Measurements from ENCODE around the gene NUDT14. TPM values are rescaled to one million over a fixed set of nuclear protein-coding genes. Genes with fewer than 3 reads are reported as not detected.

Gene NUDT14
- total RNA-seq, 1 donor from 2014 or later = 18.2 TPM

DNA sequence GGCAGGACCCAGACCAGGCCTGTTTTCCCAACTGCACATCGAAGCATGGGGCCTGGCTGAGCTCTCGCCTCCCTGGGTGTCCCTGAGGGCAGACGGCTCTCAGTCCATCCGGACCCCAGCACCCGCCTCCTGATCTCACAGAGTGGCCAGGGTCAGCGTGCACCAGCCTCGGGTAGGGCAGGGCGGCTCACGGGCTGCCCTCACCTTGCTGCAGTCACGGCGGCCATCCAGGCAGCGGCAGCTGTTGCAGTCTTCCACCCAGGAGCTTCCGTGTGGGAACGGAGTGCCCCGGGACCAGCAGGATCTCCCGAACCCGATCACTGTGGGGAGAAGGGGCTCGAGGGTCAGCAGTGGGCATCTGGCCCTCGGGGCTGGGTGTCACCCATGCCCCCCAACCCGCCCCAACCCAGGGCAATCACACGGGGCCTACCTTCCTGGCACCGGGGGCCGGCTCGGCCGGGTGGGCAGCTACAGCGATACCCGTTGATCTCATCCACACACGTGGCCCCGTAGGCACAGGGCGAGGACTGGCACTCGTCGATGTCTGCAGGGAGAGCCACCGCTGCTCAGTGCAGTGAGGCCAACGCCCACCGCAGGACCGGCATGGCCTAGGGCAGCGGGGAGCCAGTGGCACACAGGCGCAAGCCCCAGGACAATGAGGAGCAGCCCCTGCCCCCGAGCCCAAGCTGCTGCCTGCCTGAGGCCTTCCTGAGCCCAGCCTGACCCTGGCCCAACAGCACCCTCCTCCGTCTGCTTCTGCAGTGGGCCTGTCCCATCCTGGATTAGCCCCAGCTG, 34.7 kb downstream of the NUDT14 start:
- no peak for DNase-seq

DNA sequence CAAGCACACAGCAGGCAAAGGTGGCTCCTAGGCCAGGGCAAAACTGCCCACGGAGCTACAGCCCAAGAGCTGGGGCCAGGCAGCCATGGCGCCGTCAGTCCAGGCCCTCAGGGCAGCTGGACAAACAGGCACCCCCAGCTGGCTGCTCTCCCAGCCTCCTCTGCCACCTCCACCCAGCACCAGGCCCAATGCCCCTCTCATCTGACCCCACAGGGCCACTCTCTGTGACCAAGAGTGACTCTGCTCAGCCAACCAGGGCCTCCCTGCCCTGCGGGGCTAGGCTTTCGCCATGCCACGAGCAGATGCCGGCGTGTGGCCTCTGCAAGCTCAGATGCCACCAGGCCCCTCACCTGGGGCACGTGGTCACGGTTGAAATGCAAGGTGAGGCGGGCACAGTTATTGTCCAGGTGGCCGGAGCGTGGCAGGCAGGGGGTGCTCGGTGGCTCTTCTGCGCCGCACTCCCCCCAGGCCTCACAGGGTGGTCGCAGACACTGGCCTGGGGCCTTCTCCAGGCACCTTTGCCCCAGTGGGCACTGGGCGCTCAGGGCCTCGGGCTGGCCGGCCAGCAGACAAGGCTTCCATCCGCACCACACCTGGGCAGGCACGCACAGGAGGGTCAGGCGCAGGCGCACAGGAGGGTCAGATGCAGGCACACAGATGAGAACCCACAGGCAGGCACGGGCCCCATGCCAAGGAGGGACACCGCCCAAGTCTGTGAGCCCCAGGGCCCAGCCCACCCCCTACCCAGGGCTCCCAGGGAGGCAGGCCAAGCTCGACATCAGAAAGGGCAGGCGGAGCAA, 35.5 kb downstream of the NUDT14 start:
- DNase-seq = no peak

DNA sequence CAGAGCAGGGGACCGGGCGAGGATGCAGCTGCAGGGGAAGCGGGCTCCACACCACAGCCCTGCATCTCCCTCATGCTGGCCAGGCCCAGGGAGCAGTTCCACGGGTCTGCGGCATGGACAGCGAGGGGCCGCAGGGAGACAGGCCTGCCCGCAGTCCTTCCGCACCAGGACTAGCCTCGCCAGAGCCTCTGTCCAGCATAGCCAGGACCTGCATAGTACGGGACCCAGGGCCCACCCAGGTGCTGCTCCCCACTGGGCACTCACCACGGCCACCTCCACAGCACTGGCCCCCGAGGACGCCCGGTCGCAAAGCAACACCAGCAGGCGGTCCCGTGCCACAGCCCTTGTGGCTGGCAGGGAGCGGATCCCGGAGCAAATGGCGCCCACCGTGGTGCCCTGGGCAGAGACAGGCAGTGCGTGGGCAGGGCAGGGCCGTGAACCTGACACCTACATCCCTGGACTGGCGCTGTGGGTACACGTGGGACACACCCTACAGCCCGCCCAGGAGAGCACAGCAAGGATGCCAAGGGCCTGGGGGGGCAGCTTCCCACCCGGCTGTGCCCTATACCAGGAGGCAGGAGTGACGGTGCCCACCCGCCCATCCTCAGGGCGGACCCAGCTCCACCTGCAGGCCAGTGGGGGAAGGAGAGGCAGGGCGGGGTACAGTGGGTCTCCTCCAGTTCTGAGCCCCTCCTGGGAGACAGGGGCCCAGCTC, 36.3 kb downstream of the NUDT14 start:
- DNase-seq = no peak

DNA sequence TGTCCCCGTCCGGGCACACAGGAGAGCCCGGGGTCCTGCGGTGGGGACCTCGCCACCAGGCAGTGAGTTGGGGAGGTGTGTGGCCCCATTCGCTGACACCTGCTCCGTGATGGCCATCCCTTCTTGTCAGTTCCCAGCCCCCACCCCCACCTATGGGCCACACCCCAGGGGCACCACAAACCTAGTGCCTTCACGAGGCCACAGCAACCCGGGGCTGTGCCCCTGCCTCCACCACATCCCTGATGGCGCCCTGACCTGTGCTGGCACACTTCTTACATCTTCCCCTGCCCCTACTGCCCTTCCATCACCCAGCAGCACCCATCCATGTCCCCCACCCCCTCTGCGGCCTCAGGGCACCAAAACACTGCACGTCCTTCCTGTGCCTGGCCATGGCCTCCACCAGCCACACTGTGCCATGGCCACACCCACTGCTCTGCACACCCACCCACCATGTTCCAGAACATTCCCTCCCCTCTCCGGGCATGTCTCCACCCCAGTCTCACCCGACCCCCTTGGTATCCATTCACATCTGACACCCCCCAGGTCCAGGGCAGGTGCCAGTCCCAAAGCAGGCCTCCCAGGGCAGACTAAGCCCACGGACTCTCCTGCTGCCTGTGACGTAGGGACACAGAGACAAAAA, 37.0 kb downstream of the NUDT14 start:
- DNase-seq = no peak

DNA sequence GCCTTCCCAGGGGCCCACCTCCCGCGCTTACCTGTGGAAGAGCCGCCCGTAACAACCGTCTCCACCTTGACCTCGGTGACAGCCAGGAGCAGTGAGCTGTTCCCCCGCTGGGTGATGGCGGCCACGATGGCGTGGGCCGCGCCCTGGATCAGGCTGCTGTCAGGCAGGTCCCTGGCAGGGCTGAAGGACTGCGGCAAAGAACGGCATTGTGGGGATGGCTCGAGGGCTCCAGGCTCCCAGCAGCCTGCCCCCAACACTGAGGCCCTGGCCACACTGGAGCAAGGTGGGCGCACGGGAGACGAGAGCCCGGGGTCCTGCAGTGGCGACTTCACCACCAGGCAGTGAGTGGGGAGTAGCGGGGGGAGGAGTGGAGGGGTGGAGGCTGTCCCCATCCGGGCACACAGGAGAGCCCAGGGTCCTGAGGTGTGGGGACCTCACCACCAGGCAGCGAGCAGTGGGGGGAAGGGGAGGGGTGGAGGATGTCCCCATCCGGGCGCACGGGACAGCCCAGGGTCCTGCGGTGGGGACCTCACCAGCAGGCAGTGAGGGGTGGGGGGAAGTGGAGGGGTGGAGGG, 37.6 kb downstream of the NUDT14 start:
- no peak for DNase-seq

DNA sequence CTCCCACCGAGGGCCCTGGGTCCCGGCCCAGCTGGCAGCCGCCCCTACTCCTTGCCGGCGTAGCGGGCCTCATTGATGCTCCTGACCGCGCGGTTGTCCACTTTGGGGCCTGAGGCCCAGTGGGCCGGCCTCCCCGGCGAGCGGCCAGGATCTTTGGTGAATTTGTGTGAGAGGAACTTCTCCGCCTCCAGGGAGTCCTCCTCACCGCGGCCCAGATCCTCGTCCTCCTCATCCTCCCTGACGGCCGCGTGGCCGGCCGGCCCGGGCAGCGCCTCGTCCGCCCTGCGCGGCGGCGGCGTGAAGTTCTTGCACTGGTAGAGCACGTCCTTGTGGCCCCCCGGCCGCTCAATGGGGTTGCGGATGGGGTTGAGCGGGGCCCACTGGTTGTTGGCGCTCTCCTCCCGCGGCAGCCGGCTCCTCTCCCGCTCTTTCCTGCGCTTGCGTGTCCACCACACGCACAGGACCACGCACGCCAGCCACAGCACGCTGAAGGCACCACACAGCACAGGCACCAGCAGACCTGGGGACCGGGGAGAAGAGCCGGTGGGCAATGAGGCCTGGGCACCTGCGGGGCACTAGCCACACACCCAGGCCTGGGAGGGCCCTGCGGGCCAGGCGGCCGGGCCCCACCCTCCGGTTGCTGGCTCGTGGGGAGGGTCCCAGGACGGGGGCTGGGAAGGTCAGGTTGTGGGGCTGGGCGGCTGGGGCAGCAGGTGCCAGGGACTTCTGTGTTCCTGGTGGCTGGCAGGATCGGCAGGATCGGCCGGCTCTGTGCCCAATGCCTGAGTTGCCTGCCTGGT, 38.3 kb downstream of the NUDT14 start:
- DNase-seq = no peak

DNA sequence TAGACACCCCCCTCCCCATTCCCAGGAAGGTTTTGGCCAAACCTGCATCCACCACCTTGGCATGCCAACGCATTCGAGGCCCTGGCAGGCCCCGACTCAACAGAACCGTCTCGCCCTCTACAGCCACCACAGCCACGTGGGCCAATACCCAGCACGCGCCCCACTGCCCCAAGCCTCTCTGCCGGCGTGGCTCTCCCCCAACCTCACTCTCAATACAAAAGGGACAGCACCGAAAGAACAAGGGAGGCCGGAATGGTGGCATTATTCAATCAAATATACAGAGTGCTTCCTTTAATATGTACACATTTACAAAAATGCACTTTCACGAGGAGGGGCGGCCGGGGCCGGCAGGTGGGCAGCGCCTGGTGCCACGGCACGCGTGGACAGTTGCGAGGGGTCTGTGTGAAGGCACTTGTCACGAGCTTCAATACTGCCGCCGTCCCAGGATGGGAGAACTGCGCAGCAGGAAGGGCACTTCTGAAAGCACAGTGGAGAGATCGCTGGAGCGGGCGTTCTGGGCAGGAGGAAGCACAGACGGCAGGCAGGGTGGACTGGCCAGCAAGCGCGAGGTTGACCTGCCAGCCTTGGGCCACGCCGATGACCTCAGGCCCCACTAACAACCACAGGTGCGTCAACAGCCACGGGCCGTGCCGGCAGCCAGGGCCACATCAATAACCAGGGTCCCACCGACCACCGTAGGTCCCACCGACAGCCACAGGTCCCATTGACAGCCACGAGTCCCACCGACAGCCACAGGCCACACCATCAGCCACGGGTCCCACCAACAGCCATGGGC, 39.4 kb downstream of the NUDT14 start:
- no peak for DNase-seq

DNA sequence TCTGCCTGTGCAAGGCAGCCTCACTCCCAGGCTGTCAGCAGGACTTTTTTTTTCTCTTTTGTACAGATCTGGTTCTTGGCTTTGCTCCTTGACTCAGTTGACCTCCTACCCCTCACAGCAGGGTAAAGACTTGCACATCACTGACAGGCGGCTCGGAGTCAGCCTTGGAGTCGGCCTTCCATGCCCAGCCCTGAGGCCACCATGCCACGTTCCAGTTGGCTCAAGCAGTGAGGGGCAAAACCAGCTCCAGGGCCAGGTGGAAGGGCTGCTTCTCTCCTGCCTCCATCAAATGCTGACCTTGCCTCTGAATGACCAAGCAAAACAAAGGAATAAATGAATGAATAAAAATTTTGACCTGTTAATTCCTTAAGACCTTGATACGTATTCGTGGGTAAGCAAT, 40.1 kb downstream of the NUDT14 start:
- DNase-seq = no peak

DNA sequence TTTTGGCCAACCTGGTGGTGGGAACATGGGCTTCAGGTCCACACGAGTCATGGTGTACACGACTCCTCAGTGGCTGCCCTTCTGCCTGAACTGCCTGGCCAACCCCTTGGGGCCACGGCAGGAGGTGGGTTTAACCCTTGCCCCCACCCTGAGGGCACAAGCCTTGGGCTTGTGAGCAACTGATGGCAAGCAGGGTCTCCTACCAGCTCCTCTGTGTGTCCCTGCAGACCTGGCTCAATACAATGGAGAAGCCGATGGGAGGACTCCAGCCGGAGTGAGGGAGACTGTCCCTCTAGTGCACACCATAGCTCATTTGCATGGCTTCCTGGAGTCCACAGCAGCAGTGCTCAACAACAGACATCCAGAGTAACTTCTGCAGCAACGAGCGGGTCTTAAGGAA, 40.5 kb downstream of the NUDT14 start:
- no peak for DNase-seq

DNA sequence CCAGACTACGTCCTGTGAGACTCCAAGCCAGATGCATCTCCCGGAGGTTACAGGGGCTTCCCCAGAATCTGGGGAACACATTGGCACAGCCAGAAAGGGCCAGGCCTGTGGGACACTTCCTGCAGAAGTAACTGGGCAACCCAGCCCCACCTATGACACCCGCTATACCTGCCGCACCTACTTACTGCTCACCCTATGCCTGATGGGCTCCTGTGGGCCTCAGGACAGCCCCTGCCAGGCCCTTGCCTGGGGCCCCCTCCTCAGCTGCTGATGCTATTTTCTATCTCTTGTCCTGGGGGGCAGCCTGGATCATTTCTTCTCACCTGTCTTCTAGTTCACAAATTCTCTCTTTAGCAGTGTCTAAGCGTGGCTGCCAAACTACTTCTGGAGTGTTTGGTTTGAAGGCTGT, 41.3 kb downstream of the NUDT14 start:
- no peak for DNase-seq

DNA sequence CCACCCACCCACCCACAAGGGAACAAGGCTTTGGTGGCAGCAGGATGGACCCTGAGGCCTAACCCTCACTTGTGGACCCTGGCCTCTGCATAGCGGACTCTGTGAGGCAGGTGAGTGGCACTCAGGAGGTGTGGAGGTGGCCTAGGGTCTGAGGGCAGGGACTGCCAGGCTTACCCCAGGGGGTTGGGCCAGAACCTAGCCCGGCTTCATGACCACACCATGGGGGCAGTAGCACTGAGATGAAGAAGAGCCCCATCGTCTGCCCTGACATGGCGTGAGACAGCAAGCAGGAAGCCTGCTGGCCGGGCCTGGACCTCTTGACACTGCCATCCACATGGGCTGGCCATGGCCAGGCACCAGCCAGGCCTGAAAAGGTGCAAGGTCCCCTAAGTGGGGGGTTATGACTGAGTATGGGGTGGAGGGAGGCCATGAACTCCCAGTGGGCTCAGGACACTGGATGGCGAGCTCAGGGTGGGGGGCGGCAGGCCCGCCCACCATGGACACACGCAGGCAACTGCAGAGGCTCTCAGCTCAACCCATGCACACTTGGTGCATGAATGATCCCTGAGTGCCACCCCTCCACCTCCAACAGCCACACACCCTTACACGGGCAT, 41.8 kb downstream of the NUDT14 start:
- no peak for DNase-seq

DNA sequence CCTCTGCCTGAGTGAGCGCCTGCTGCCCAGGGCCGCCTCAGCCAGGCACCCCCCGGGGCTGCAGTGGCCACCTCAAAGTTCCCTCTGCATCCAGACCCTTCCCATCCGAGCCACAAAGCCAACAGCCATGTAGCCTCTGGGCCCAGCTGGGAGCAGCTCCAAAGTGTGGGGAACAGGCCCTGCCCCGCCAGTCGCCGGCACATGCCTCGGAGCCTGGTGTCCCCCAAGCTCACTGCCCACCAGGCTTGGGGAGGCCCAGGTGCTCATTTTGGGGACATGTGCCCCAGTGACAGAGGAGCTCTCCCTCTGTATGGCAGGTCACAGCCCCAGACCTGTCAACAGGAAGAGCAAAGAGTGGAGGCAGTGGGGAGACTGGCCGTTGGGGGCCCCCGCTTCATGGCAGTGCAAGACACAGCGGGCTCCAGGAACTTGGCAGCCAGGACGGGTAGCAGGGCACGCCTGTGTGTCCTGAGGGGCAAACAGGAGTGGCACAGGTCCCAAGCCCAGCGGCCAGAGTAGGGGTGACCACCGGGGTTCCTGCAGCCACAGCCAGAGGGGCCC, 42.5 kb downstream of the NUDT14 start:
- no peak for DNase-seq

DNA sequence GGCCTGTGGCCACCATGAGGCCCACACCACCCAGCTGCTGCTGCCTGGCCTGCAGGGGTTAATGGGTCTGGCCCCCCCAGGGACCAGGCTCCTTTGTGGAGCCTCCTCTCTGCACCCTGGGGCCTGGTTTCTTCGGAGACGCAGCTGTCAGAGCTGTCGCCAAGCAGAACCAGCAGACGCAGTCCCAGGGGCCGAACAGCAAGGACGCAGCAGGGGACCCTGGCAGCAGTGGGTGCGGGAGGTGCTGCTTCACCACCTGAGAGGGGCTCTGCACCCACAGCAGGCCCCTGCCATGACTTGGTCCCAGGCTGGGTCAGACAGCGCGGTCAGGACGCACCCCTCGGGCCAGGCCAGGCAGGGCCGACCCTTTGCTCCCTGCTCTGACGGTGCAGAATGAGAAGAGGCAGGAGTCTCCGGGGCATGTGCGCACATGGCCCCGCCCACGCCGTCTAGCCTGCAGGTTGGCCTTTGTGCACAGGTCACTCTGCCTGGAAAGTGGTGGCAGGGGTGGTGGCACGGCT, 43.0 kb downstream of the NUDT14 start:
- no peak for DNase-seq

DNA sequence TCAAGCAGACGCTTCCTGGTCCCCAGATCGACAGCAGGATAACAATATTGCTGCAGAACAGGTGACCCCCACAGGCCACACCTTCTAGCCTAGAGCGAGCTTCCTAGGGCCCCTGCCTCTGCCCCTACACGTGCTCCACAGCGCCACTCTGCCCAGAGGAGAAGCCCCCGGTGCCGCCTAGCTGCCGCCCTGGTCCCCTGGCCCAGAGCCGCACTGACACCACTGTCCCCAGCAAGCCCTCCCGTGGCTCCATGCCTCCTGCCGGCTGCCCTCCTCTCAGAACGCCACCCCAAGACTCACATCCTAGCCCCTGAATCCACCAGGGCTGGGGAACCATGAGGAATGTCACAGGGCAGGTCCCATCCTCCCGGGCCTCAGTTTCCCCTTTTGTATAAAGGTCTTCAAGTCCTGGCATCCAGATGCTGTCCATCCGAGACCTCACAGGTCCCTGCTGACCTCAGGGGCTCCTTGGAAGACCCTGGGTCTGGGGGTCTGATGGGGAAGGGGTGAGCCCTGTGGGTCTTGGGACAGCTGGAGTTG, 43.6 kb downstream of the NUDT14 start:
- DNase-seq = no peak

DNA sequence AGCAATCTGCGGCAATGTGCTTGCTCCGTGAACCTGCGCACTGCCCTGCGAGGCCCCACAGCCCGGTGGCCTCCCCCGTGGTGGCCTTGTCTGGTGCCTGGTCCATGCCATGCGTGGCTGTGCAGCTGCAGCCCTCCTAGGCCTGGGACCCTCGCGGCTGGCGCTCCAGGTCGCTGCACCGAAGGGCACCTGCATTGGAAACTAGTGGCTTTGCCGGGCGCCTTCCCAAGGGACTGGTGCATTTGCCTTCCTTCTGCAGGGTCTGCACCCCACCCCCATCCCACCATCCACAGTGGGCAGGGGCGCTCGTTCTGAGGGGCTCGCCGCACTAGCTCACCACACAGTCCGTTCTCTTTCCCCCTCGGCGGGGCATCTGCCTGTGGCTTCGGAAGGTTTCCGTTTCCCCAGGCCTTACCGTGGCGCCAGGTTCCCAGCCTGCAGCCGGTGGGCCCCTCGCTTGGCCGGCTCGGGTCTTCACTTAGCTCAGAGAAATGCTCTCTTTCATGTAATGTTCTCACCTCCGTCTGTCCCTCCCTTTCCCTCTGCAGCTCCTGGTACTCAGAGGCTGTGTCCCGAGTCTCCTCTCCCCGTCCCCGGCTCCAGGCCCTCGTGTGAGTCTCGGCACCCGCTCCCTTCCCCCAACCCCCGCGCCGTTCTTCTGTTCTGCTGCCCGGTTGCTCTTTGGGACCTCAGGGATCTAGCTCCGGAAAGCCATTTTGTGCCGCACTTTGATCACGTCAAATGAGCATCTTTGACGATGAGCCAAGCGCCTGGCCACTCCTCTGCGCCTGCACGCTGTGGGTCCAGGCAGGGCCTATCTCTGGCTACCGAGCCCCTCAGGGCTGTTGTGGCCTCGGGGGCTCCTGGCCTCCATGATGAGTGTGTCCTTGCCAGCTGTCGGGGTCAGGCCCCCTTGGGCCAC, 44.5 kb downstream of the NUDT14 start:
- DNase-seq = no peak

DNA sequence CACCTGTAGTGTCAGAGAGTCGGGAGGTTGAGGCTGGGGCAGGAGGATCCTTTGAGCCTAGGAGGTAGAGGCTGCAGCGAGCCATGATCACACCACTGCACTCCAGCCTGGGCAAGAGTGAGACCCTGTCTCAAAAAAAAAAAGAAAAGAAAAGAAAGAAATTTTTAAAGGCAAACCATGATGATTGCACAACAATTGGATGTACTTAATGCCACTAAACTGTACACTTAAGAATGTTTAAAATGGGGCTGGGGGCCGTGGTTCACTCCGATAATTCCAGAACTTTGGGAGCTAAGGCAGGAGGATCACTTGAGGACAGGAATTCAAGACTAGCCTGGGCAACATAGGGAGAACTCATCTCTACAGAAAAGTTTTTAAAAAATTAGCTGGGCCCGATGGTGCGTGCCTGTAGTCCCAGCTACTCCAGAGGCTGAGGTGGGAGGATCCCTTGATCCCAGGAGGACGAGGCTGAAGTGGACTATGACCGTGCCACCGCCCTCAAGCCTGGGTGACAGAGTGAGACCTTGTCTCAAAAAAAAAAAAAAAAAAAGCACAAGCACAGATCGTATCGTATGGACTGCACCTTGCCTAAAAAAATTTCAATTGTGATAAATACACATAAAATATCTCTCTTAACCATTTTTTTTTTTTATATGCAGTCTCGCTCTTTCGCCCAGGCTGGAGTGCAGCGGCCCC, 45.3 kb downstream of the NUDT14 start:
- no peak for DNase-seq

DNA sequence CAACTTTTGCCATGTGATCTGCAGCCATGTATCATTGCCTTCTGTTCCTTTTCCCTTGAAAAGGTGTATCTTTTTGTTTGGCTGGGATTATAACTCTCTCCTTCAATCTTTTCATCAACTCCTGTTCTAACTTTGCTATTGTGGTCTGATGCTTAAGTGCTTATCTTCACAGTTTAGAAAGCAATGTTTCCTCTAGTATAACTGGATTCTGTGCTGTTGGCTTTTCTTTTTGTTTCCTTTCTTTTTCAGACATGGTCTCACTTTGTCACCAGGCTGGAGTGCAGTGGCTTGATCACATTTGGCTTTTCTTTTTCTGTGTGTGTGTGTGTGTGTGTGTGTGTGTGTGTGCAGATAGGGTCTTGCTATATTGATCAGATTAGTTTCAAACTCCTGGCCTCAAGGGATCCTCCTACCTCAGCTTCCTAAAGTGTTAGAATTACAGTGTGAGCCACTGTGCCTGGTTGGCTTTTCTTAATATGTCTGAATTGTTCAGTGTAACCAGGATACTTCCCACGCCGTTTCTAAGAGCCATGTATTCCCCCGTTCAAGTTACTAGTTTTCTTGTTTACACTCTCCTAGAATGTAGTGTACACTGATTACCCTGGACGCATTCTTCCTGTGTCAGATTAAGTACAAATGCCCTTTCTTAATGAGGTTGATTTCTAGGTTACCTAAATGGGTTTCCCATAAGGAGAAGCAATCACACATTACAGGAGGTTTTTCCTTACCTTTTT, 48.0 kb downstream of the NUDT14 start:
- no peak for DNase-seq
